GM21619 (cell line): Measurements from ENCODE around the gene KSR1.

ENCODE experiments used
- ATAC-seq: cut with Tn5 transposase; IDR thresholded peaks from one replicate; pipeline ENCODE4 v1.9.1; 2021; ENCODE audit not compliant: unreplicated experiment

The KSR1 gene

GRCh38 chr17:27532269-27533263 lies 76.3 kb downstream of the KSR1 start:
- ATAC-seq = no peak

DNA sequence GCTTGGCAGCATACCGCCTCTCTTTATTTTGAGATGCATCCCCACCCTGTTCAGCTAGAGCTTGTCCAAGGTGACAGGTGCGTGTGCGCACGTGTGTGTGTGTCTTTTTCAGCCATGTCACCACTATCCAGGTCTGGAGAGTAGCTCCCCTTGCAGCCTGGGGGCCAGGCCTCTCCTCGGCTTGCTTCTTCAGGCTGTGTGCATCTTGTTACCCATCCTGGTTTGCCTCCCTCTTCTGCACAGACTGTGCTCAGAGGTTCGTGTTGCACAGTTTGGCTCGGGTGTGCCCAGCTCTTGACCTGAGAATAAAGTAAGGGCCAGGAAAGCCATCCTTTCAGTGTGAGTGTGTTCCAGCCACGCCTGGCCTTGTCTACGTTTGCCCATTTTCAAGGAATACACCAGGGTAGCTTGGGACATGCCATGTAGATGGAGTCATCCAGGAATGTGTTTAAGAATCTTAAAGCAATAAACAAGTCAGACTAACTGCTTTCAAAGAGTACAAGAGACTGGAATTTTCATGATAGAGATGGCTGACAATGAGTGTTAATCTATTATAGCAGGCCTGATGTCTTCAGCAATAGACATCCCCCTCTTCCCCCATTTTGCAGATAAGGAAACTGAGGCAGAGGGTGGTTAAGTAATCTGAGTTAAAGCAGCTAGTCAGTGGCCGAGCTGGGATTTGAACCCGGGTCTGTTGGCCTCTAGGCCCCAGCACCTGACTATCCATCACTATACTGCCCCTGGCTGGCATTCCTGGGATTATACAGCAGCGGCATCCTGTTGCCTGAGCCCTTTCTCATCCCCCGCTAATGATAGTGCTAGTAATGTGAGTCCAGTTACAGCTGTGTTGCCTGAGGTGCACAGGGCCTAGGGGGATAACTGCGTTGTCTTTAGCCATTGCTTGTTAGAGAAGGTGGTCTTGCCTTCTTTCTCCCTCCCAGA lies 77.9 kb downstream of the KSR1 start:
- no peak for ATAC-seq

DNA sequence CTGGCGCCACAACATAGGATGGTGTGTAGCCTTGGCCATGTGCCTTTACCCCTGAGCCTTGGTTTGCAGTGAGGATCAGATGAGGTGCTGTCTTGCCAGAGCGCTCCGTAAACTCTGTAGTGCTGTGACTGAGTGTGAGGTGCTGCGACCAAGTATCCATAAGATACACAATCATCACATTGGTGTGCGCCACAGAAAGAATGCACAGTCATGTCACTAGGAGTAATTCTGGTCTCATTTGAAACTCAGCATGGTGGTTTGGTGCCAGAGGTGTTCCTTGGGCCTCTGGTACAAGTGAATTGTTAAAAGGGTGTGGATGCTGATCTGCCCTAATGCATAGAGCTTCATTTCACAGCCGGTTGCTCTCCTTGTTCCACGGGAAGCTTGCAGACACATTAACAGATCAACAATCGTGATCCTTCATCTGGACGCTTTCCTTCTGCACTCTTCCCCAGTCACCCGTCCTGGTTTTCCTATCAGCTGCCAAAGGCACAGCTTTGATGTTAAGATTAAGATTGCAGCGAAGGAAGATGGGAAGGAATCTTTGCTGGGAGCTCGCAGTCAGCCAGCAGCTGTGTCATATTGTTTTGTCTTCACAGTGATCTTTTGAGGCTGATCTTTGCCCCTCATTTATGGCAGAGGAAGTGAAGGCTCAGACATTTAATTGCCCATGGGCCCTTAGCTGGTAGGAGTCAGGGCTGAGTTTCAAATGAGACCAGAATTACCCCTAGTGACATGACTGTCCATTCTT lies 79.1 kb downstream of the KSR1 start:
- no peak for ATAC-seq

DNA sequence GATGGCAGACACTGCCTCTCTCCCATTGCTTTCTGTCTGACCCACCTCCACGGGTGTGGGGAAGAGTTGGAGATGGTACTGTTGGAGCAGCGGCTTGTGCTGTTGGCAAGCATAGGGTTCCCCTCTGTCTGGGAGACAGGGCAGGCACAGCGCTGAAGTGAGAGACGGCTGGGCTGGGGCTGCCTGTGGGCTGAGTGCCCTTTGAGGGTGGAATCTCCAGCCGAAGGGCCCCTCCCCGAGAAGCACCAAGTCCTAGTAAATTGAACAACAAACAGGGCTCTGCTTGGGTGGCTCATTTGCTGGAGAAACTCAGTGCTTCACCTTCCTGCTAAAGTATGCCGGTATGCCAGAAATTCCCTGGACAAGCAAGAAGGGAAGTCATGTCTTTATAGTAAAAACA lies 79.7 kb downstream of the KSR1 start:
- ATAC-seq = no peak

- no peak for ATAC-seq
Measured at GRCh38 chr17:27536781-27537180, 80.5 kb downstream of the KSR1 start.

DNA sequence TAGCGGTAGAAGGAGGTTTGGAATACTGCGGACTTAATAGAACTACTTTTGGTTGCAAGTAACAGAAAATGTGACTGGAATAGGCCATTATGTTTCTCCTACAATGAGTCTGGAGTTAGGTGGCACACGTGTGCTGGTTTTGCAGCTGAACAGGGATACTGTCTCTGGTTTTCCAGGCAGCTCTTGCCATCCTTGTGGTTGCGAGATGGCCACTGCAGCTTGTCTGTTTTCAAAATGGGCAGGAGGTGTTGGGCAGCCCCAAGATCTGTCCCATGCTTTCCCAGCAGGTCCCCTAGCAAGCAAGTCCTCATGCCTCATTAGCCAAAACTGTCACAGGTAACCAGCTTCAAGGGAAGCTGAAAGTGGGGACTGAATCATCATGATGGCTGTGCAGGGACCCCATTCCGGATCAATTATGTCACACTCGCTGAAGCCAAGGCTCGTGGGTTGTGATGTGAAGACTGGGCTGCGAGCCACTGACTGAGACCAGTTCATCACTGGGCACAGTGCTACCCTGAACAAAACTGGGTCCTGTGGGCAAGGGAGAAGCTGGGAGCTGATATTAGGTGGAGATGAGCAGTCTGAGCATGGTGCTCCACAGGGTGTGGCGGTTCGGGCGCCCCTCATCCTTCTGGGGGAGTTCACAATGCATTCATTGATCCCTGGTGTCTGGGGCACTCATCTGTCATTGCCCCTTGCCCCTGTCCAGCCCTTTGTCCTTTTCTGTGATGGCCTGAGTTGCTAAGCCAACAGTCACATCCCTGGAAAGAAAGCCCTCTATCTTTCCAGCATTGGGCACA lies 82.1 kb downstream of the KSR1 start:
- ATAC-seq = no peak

DNA sequence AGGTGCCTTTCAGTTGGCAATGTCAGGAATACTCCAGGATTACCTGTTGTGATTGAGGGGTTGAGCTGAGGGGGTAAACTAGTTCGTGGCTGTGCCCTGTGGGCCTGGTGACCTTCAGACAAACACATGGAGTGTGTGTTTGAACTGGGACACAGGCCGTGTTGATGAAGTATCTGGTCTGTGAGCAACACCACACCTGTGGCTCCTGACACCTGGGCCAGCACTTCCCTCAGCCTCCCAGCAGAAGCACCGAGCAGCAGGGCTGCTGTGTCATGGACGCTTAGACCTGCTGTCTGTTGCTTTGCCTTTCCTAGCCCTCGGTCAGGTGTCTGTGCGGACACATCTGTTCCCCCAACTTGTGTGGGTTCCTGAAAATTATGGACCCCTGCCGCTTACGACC lies 82.9 kb downstream of the KSR1 start:
- no peak for ATAC-seq

- ATAC-seq = no peak
Measured at GRCh38 chr17:27539794-27540317, 83.6 kb downstream of the KSR1 start.

DNA sequence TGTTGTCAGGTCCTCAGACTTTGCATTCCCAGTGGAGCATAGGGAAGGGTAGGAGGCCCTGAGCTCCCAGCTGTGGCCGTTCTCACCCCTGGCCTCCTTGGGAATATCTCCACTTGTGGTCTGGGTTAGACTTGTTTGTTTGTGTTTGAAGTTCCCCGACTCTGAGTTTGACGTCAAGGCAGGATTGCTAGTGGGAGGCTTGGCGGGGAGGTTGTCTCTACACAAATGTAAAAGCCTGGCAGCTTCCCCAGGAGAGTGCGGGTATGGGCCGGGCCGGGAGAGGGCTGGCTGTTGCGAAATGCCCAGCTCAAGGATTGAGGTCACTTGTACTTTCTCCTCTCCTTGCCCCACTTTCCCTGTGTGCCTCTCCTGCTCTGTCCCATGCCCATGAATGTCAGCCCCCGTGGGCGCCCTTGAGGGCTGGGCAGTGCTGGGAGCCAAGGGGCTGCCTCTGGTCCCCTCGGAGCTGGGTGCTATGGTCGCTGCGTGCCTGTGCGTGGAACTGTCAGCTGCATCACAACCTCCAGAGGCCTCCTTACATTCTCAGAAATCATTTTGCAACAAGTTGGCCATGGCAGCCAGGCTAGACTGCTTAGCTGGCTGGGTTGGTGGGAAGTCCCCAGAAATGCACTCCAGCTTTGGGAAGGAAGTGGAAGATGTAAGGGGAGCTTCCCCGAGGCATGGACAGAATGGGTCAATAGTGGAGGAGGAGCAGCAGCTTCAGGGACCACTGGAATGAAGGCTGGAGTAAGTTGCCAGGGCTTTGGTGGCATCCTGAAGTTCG lies 84.3 kb downstream of the KSR1 start:
- no peak for ATAC-seq

DNA sequence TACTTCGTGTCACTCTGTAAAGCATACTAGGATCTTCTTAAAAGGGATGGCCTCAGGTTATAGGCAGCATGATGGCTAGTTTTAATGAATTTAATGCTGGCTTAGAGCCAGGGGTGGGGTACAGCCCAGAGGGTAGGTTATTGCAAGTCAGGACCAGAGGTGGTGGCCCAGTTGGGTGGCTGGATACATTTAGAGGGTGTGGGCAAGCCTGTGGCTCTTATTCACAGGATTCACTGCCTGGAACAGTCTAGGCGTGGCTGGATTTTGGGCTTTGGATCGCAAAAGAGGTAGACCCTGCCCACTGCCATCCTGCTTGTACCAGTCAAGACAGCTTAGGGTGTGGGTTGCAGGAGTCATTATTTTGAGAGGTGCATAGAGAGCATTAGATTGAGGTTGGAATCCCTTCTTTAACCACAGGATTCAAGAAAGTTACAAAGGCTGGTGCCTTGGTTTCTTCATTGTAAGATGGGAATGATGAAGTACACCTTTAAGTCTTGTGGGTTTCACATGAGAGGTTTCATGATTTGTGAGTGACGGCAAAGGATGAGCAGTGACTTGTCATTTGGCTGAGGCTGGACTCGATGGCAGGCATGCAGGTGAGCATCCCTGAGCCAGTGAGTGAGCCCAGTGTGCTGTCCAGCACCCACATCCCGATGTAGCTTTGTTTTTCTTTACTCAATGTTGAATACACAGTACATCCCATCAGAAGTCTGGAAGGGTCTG lies 85.2 kb downstream of the KSR1 start:
- no peak for ATAC-seq

- ATAC-seq = no peak
Measured at GRCh38 chr17:27542841-27543463, 86.7 kb downstream of the KSR1 start.

DNA sequence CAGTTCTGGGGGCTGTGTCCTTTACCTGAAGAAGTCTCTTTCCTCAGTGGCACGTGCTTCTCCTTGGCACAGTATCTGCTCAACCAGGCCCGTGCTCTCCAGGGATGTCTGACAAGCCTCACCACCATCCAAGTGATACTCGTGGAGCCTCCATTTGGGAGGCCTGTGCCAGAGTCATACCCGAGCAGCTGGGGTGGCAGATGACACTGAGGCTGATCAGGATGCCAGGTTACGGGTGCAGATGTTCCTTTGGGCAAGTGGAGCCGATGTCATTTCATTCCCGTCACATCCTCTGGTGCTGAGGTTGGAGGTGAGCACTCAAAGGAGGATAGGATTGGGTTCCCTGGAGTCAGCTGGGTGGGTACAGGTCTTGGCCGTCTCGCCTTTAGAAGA lies 87.2 kb downstream of the KSR1 start:
- ATAC-seq = no peak

- ATAC-seq = no peak
Measured at GRCh38 chr17:27543958-27544349, 87.7 kb downstream of the KSR1 start.

DNA sequence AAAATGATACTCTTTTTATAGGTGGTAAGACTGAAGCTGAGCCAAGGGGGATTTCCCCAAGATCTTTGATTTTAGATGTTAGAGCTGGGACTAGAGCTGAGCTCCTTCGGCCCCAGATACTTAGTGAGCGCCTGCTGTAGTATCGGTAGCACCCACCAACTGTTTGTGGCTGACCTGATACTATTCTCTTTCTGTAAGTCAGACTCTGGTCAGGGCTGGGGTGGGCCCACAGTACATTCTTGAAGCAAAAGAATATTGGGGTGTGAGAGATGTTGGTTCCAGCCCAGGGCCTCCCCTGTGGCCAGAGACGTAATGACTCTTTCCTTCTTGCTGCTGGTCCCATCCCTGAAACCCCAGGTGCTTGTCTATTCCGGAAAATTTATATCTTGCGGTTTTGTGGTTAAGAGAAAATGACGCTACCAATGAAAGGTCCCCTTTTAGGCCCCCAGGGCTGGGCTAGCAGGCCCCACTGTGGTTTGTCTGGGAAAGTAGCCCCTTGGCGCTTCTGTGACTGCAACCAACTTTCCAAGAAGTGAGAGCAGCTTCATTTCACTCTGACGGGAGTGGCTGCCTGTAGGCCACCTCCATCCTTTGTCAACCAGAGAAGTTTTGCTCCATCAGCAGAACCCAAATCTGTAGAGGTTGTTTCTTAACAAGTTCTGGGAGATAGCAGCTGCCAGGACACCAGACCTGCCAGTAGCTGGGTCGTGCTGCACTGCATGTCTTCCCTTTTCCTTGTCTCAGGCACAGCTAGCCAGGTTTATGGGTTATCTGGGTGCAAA lies 88.3 kb downstream of the KSR1 start:
- ATAC-seq = peak; percentile 76

- no peak for ATAC-seq
Measured at GRCh38 chr17:27545562-27546229, 89.4 kb downstream of the KSR1 start.

GRCh38 chr17:27546624-27547300 lies 90.5 kb downstream of the KSR1 start:
- peak; percentile 27 for ATAC-seq
